Lung microvascular endothelial cell (primary cell): Measurements from ENCODE around the gene CIRBP. TPM values are rescaled to one million over a fixed set of nuclear protein-coding genes. Genes with fewer than 3 reads are reported as not detected.

Experiments
- DNase-seq, 2 donors: peaks; one replicate each; pipeline versions ENCODE4 v3.0.0 to v3.0.0-alpha.2; 2010; ENCODE audit warnings: low read depth in 2 of 2
- total RNA-seq: library from RNA; depleted of rRNA; stranded (reverse); fragments of >200 nt; gene quantifications from 2 replicates; pipeline ENCODE4 v1.2.1, GENCODE V29; 2014

The CIRBP gene
- 95.4 and 115 TPM in 2 replicates for total RNA-seq

DNA sequence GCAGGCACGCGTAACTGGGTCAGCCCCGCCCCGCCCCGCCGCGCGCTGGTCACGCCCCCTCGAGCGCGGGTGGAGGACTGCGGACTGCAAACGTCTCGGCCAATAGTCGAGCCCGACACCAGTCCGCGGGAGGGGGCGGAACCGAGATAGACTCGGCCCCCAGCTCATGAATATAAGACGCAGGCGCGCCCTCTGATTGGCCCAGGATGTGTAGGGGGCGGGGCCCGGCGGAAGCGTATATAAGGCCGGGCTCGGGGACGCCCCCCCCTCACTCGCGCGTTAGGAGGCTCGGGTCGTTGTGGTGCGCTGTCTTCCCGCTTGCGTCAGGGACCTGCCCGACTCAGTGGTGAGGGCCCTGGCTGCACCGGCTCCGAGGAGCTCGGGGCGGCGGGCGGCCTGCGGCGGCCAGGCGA is at the start of gene CIRBP:
TSS of gene CIRBP (plus strand) at position 268 of the 413 bp plus-strand sequence. CDS start 1,602 bp downstream, outside the sequence.
- DNase-seq, result peak; percentile 99 to 100

DNA sequence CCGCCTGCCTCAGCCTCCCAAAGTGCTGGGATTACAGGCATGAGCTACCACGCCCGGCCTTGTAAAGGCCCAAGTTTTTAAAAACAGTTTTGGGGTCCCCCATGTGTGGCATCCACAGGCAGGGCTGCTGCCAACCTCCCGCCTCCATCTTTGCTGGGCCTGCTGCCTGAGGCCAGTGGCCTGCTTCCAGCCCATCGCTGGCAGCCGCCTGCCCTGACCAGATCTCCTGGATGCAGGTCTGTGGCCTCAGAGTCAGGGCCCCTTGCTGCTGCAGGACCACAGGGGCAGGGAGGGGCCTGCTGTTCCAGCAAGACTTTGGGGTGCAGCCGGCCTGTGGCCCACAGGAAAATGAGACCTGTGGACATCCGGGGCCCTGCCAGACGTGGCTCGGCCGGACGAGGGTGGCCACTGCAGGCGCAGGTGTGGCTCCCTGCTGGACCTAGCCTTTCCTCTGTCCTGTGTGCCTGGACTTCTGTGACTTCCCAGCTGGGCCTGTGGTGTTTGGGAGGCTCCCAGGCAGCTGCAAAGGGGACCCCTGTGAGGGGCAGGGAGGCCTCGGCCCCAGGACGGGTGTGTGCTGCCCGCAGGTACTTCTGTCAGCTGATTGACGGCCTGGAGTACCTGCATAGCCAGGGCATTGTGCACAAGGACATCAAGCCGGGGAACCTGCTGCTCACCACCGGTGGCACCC is 49.2 kb upstream of the CIRBP start:
- DNase-seq, result no peak

DNA sequence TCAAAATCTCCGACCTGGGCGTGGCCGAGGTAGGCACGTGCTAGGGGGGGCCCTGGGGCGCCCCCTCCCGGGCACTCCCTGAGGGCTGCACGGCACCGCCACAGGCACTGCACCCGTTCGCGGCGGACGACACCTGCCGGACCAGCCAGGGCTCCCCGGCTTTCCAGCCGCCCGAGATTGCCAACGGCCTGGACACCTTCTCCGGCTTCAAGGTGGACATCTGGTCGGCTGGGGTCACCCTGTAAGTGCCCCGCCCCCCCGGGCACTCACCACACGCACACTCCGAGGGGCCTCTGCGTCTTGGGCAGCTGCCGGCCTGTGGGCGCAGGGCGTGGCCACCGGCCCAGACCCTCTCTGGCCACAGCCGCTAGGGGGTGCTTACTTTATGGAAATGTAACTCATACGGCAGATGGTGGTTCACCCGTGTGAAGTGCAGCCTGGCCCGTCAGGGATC is 48.6 kb upstream of the CIRBP start:
- no peak for DNase-seq

DNA sequence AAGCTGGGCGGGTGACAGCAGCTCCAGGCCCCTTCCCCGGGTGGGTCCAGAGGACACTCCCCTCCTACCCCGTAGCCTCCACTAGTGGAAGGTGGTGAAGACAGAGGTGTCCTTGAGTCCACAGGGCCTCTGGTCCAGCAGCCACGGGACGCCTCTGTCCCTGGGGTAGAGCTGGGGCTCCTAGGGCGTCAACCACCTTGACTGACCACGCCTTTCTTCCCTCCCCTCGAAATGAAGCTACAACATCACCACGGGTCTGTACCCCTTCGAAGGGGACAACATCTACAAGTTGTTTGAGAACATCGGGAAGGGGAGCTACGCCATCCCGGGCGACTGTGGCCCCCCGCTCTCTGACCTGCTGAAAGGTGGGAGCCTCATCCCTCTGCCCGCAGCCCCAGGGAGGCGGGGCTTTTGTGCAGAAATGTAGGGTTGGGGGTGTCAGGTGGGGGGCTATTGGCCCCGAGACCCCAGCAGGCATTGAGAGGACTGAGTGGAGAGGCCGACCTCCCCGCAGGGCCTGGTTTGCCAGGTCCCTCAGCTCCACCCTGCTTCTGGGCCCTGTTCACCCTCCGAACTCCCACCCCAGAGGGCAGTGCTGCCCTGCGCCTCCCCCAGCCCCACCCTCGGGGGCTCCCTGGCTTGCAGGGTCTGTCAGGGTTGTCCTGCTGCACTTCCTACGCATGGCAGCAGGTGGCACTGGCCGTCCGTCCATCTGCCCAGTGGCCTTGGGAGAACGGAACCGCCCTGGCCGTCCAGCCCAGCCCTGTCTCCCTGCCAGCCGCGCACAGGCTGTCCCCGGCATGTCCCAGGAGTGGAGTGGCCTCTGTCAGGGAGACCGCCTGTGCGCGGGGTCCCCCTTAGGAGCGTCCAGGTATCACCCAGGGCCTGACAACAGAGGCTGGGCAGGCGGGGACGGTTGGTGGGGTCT is 47.9 kb upstream of the CIRBP start:
- peak; percentile 76 to 86 for DNase-seq

DNA sequence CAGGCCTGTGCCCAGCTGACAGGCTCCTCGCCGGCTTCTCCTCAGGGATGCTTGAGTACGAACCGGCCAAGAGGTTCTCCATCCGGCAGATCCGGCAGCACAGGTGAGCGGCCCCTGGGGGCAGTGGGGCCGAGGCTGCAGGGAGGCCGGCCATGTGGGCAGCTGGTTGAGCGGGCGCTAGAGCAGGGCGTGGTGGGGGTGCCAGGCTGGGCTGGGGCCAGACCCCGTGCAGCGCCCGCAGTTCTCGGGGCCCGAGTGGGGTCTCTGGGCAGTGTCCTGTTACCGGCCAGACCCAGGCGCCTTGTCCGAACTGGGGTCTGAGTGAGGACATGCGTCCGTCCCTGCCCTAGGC is 47.3 kb upstream of the CIRBP start:
- DNase-seq, result no peak

DNA sequence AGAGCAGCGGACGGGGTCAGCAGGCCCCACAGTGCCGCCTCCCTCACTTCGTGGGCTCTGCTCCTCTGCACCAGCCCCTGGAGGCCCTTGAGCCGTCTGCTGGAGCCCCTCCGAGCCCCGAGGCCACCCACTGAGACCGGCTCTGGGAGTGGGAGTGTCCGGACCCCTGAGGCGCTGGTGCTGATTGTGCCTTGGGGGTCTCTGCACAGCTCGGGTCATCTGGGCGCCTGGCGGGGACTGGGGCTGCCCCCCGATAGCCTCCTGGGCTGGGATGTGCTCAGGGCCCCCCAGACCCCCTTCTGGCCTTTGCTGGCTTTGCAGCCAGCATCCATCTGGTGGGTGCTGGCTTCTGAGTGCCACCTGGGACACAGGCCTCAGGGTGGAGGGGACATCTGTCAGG is 46.7 kb upstream of the CIRBP start:
- DNase-seq, result no peak

DNA sequence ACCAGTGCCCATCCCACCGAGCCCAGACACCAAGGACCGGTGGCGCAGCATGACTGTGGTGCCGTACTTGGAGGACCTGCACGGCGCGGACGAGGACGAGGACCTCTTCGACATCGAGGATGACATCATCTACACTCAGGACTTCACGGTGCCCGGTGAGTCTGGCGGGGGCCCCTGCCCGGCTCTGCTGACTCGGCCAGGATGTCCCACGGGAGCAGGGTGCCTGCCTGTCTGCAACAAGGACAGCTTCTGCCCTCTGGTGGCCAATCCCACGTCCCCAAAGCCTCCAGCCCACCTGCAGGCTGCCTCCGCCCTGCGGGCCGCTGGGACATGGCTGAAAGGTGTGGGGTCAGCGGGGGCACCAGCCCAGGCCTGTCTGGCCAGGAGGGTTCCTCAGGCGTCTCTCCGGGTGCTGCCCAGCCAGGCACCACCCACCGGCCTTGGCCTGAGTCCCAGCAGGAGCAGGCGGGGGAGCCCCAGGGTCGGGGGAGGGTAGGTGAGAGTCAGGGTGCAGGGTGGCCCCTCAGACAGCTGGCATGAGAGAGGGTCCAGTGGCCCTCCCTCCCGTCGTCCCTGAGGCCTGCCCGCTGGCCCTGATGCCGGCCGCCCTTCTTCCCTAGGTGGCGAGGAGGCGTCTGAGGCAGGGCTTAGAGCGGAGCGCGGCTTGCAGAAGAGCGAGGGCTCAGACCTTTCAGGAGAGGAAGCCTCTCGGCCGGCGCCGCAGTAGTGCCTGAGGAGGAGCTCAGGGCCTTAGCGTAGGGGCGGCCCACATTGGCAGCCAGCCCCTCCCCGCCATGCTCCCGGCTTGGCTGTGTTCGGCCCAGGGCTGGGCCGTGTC is 45.9 kb upstream of the CIRBP start:
- DNase-seq, result peak; percentile 60 to 78

DNA sequence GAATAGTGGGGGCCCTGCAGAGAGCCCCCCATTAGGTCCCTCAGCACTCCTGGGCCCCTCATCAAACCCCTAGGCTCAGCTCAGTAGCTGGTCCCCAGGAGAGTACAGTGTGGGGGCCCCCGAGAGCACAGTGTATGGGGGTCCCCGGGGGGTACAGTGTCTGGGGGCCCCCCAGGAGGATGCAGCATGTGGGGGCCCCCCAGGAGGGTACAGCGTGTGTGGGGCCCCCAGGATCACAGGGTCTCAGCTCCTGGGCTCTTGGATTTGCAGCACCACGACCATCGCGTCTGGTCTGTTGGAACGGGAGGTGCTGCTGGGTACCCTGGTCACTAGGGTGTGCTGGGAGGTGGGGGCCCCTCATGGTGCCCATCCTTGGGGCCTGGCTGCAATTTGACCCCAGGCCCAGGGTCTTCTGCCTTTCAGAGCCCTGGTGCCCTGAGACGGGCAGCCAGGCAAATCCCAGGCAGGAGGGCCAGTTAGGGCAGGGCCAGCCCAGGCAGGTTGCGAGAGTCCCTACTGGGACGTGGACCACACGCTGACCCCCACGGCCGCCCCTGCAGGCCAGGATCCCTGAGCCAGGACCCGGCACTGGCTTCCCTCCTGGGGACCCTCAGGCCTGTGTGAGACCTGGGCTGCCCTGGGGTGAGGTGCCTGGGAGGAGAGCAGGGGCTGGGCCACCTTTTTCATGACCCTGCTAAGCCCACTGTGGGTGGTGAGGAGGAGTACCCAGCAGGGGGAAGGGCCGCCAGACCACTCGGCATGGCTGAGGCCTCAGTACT is 44.9 kb upstream of the CIRBP start:
- DNase-seq, result no peak

DNA sequence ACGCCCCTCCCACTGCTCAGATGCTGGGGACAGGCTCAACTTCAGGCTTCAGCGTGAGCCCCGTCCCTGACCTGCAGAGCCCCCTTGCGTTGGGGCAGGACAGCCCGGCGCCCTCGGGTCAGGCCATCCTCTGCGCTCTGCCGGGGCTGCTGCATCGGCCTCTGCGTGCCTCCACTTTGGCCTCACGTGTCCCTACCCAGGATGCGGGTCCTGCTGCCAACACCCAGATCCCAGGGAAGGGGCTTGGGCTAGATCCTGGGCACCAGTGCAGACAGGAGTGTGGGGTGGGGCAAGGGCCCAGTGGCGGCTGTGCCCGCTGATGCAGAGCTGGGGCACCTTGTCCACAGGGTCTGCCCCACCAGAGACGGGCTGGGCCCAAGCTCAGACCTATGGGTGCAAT is 44.3 kb upstream of the CIRBP start:
- DNase-seq, result no peak

DNA sequence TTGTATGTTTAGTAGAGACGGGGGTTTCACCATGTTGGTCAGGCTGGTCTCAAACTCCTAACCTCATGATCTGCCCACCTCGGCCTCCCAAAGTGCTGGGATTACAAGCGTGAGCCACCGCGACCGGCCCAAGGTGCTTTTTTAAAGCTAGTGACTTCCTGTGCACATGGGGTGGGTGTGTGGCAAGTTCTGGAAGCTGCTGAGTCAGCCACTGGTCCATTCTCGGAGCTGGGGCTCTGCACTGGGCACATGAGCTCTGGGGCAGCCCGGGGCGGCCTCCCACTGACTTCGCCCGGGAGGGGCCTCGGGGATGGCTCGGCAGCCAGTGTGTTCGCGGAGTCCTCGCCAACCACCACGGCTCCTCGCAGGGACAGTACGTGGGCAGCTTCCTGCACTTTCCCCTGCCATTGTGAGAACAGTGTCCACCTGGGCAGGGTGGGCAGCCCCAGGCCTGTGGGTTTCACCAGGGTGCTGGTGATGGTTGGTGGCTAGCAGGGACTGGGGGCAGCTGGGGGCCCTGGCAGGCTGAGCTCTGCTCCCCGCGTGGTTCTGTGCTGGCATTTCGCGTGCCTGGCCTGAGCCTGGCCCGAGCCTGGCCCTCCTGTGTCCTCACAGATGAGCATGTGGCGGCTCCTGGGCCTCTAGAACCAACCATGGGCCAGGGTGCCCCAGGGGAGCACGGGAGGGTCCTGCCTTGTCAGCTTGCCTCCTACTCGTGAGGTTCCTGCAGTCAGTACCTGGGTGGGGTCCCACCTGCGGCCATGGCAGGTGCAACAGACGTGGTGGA is 43.5 kb upstream of the CIRBP start:
- DNase-seq, result no peak

DNA sequence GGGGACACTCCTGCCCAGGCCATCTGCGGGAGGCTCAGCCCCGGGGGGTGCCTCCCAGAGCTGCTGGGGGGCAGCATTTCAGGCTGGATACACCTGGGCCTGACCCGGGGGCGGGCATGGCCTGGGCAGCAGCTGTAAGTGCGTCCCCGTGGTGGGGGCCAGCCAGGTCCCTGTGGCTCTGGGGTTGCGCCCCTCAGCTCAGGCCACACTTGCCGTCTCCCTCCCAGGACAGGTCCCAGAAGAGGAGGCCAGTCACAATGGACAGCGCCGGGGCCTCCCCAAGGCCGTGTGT is 43.0 kb upstream of the CIRBP start:
- no peak for DNase-seq

DNA sequence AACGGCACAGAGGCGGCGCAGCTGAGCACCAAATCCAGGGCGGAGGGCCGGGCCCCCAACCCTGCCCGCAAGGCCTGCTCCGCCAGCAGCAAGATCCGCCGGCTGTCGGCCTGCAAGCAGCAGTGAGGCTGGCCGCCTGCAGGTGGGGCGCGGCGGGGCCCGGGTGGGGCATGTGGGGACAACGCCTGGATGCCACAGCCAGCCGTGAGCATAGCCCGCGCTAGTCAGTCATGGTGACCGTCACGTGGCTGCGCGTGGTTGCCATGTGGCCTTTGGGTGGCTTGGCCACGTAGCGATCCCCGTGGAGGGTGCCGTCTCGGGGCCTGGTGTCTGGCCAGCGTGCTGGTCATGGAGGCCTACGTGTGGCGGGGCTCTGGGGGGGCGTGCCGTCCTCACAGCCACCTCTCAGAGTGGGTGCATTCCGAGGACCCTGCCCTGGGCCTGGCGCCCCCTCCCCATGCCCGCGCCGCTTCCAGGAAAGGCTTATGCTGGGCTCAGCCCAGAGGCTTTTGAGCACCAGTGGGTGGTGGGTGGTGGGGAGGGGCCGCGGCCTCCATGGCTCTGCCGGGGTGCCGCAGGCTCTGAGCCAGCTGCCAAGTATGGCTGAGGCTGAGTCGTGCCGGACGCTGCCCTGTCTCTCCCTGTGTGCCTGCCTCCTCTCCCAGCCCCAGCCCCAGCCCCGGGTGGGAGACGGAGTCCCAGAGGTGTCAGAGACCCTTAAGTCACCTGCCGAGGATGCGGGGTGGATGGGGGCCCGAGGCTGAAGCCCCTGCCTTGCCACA is 42.4 kb upstream of the CIRBP start:
- DNase-seq, result no peak

DNA sequence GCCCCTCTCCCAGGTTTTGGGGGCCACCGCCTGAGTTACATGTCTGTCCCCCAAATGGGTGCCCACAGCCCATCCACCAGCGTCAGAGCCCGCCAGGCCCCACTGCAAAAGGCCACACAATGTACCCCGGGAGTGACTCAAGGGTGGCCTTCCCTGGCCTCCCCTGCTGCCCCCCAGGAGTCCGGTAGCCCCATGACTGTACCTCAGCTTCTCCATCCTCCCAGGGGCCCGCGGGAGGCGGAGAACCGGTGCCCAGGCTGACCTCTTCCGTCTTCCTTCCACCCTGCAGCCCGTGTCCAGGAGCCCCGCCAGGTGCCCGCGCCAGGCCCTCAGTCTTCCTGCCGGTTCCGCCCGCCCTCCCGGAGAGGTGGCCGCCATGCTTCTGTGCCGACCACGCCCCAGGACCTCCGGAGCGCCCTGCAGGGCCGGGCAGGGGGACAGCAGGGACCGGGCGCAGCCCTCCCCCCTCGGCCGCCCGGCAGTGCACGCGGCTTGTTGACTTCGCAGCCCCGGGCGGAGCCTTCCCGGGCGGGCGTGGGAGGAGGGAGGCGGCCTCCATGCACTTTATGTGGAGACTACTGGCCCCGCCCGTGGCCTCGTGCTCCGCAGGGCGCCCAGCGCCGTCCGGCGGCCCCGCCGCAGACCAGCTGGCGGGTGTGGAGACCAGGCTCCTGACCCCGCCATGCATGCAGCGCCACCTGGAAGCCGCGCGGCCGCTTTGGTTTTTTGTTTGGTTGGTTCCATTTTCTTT is 41.7 kb upstream of the CIRBP start:
- no peak for DNase-seq

DNA sequence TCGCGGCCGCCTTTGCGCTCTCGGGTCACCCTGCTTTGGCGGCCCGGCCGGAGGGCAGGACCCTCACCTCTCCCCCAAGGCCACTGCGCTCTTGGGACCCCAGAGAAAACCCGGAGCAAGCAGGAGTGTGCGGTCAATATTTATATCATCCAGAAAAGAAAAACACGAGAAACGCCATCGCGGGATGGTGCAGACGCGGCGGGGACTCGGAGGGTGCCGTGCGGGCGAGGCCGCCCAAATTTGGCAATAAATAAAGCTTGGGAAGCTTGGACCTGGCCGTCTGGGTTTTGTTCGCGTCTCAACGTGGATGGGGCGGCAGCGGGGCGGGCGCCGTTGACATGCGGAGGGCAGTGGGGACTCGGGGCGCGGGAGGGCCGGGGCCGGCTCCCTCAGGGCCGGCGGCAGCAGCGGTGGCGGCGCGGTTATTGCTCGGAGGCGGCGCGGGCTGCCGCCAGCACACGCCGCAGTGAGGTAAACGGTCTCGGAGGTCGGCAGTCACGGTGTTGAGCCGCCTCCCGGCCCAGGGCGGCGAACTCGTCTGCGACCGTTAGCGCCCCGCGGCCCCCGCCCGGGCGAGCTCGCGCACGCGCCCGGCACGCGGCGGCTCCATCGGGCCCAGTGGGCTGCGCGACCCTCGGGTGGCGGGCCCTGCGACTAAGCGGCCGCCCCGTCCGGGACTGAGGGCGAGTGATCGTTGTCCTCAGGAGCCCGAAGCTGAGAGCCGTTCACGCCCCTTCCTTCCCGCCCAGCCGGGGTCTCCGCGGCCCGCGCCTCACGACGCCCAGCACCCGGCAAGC is 40.8 kb upstream of the CIRBP start:
- no peak for DNase-seq

DNA sequence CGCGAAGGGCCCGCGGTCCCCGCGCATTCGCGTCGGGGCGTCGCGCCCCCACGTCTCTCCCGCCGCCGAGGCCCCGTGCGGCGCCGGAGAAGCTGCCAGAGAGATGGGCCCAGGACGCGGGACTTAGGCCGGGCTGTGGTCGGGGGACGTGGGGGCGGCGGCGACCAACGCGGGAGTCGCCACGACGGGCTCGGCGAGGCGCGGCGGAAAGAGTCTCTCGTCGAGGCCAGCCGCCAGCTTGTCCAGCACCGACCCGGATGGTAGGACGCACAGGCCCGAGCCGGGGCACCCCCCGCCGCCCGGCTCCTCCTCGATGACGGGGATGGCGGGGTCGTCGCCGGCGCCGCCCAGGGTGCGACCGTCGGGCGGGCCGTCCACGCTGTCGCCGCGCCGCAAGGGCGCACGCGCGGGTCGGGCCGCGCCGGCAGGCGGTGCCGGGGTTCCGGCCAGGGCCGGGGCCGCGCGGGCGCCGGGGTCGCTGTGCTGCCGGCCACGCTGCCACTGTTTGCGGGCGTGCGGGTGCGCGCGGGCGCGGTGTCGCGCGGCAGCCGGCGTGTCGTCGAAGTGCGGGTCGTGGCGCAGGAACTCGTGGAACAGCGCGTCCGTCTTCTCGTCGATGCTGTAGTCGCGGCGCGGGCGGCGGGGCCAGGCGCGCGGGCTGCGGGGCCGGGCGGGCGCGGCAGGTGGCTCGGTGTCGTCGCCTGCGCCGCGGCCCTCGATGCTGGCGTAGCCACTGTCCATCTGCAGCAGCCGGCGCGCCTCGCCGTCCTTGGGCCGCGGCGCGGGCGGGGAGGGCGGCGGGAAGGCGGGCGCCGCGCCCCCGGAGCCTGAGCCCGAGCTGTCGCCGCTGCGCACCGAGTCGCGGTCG is 39.8 kb upstream of the CIRBP start:
- DNase-seq, result no peak

DNA sequence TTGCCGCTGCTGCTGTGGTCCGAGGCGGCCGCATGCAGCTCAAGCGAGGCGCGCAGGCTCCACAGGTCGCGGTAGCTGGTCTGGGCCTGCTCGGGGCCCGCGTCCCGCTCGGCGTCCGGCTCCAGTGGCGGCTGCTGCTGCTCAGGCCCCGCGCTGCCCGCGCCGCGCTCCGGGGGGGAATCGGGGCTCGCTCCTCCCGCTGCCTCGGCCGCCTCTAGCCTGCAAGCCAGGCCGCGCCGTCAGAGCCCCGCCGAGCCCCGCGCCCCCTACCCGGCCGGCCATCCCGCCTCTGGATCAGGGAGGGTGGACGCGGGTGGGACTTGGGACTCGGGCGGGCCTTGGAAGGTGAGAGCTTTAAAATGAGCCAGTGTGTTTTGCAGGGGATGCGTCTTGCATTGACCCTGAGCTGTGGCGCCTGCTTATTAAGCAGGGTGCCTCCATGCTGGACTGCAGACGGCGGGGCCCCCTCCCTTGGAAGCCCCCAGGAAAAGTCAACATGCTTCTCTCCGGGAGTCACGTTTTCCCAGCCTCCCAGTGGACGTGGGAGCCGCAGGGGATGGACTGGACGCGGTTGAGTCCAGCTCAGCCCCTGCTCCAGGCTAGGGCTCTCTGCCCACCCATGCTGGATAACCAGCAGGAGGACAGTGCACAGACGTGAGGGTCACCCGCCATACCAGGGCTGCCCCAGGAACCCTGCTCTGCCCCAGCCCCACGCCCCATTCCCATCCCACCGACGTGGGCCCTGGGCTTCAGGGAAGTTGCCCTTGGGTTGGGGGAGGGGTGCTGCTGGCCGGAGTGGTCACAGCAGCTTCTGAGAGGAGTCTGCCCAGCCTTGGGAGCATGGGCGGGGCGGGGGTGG is 39.0 kb upstream of the CIRBP start:
- no peak for DNase-seq
